Measurements from ENCODE around the gene PSMF1.

DNA sequence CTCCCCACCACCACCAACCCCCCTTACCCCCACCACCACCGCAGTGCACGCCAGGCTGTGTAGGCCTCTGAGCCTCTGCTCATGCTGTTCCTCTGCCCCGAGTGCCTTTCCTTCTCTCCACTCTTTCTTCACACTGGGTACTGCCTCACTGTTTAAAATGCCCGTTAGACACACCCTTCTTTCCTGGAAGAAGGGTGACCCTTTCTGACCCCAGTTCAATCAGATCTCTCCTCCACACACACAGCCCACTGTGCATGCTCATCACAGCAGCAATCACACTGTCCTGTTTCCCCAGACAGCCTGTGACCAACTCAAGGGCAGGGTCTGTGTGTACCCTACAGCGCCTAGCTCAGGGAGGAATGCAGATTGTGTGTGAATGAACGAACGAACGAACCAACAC is 56.4 kb downstream of the PSMF1 start:
- TF ChIP-seq, protein P1, sequence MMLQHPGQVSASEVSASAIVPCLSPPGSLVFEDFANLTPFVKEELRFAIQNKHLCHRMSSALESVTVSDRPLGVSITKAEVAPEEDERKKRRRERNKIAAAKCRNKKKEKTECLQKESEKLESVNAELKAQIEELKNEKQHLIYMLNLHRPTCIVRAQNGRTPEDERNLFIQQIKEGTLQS (IDR thresholded peaks at IDR 0.05), result no peak
- TF ChIP-seq, protein P2, sequence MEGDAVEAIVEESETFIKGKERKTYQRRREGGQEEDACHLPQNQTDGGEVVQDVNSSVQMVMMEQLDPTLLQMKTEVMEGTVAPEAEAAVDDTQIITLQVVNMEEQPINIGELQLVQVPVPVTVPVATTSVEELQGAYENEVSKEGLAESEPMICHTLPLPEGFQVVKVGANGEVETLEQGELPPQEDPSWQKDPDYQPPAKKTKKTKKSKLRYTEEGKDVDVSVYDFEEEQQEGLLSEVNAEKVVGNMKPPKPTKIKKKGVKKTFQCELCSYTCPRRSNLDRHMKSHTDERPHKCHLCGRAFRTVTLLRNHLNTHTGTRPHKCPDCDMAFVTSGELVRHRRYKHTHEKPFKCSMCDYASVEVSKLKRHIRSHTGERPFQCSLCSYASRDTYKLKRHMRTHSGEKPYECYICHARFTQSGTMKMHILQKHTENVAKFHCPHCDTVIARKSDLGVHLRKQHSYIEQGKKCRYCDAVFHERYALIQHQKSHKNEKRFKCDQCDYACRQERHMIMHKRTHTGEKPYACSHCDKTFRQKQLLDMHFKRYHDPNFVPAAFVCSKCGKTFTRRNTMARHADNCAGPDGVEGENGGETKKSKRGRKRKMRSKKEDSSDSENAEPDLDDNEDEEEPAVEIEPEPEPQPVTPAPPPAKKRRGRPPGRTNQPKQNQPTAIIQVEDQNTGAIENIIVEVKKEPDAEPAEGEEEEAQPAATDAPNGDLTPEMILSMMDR (IDR thresholded peaks at IDR 0.05; ENCODE audit: low read depth, low read length, missing input control), result no peak
- TF ChIP-seq, protein P3, sequence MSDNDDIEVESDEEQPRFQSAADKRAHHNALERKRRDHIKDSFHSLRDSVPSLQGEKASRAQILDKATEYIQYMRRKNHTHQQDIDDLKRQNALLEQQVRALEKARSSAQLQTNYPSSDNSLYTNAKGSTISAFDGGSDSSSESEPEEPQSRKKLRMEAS (IDR thresholded peaks at IDR 0.05), result no peak
- TF ChIP-seq TAF1 (conservative IDR thresholded peaks at IDR 0.05), result no peak
- TF ChIP-seq, protein P4, sequence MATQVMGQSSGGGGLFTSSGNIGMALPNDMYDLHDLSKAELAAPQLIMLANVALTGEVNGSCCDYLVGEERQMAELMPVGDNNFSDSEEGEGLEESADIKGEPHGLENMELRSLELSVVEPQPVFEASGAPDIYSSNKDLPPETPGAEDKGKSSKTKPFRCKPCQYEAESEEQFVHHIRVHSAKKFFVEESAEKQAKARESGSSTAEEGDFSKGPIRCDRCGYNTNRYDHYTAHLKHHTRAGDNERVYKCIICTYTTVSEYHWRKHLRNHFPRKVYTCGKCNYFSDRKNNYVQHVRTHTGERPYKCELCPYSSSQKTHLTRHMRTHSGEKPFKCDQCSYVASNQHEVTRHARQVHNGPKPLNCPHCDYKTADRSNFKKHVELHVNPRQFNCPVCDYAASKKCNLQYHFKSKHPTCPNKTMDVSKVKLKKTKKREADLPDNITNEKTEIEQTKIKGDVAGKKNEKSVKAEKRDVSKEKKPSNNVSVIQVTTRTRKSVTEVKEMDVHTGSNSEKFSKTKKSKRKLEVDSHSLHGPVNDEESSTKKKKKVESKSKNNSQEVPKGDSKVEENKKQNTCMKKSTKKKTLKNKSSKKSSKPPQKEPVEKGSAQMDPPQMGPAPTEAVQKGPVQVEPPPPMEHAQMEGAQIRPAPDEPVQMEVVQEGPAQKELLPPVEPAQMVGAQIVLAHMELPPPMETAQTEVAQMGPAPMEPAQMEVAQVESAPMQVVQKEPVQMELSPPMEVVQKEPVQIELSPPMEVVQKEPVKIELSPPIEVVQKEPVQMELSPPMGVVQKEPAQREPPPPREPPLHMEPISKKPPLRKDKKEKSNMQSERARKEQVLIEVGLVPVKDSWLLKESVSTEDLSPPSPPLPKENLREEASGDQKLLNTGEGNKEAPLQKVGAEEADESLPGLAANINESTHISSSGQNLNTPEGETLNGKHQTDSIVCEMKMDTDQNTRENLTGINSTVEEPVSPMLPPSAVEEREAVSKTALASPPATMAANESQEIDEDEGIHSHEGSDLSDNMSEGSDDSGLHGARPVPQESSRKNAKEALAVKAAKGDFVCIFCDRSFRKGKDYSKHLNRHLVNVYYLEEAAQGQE (IDR thresholded peaks at IDR 0.05), result no peak
- TF ChIP-seq RXRA (IDR thresholded peaks at IDR 0.05), result no peak
- TF ChIP-seq YY1 (IDR thresholded peaks at IDR 0.05), result no peak
- TF ChIP-seq SP1 (IDR thresholded peaks at IDR 0.05), result no peak
- TF ChIP-seq GABPA (IDR thresholded peaks at IDR 0.05 in 1 of 2, conservative IDR thresholded peaks at IDR 0.05 in 1 of 2), result no peak
- no peak for TF ChIP-seq RAD21 (IDR thresholded peaks at IDR 0.05)
- no peak for TF ChIP-seq EGR1 (IDR thresholded peaks at IDR 0.05; ENCODE audit: low read depth in 2 of 2)
